Suppressor macrophage treated with lipopolysaccharide for 1 hour (primary cell): ENCODE data around the gene BCO2.

ENCODE experiments used
- DNase-seq, 3 donors: peaks; one replicate each; pipeline ENCODE4 v3.0.0-alpha.2; 2020 to 2022

The BCO2 gene

DNA sequence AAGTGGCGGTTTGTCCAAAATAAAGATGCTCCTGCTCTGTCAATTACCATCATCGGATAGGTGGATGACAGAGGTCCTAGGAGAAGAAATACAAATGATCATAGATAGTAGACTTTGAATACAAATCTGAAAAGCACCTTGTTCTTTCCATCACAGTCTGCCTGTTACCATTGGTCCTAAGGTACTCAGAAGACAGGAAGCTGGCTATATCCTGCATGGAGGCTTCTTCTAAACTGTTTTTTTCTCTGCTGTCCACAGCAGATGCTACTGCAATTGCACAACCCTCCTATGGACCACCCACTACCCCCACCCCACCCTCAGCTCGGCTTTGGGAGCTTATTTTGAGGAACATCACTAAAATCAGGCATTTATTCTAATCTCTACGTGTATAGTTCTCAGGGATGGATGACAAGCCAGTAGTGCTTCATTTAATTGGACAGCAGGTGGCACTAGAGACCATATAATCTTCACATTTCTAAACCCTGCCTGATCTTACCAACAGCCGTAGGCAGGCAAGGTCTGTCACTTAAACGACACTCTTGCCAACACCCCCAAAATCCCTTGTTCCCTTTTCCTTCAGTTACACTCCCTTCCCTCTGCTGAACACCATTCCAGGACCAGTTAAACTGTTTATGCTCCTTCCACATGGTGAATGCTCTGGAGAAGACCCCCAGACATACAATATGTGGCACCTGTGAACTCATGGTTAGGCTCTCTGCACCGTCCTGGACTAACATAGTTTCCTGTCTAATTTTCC is 44.3 kb downstream of the BCO2 start:
- peak; percentile 71 to 88 (median 82) for DNase-seq

DNA sequence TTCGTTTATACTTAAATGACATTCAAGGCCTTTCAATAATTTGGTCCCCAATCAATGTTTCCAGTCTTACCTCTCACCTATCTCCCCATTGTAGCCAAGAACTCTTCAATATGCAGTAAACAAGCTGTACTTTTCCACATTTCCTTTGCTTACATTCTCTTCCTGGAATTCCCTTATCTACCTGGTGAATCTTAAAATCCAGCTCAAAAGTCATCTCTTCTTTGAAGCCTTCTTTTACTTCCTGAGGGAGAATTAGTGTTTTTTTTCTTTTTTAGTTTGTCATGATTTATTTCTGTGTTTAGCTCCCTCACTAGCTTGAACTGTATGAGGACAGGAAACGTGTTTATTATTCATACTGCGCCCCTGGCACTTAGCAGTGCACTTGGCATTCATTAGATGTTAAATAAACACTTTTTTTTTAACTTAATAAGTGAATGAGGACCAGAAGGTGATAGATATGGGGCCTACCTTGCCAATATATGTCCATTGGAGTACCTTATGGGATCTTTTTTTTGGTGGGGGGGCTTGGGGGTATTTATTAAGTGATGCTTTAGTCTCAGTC is 46.0 kb downstream of the BCO2 start:
- DNase-seq: no peak

DNA sequence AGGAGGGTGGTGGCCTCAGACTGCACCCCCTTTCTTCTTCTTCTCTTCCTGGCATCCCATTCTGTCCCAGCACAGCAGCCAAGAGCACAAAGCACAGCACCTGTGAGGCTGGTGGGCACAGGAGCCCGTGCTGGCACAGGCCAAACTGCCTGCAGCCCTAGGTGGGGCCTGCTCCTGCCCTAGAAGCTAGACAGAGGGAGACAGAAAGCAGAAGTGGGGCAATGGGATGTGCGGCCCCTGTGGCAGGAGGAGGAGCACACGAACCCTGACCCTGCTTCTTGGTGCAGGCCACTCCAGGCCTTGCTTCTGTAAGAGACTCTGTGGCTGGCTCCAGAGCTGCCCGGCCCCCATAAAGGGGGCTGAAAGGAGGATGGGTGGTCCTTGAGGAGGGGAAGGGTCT is 47.0 kb downstream of the BCO2 start:
- no peak for DNase-seq

DNA sequence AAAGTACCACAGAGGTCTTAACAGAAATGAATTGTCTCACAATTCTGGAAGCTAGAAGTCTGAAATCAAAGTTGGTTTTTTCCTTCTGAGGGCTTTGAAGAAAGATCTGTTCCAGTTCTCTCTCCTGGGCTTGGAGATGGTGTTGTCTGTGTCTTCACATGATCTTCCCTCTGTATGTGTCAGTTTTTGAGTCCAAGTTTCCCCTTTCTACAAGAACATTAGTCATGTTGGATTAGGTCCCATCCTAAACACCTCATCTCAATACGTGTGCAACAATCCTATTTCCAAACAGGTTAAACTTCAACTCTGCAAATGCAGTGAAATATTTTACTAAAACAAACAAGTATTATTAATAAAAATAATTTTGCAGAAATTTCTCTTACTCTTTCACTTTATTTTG is 47.8 kb downstream of the BCO2 start:
- peak; percentile 24 to 50 (median 41) for DNase-seq

DNA sequence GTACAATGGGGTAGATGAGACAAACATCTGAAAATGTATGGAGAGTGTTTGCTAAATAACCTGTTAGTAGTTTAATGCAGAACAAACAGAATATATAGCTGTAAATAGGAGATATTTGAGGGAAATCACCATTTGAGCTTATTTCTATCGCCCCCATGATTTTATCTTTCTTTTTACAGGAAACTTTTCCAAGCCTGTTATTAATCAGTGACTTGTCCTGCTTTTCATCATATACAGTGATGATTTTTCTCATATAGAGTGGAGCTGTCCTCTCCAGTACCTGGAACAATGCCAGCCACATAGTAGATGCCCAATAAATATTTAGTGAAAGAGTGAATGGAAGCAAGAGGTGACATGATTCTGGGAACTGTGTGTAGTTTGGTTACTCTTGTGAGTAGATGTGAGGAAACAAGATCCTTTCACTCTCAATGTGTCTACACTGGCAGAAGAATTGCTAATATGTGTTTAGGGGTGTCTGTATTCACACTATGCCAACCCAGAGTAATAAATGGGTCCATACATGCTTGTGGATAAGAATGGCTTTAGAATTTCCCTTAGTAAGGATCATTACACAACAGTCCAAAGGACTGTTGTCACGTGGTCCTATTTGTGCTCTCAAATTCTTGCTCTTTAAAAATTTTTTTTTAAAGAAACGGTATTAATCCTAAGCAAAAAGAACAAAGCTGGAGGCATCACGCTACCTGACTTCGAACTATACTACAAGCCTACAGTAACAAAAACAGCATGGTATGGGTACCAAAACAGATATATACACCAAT is 48.6 kb downstream of the BCO2 start:
- no peak for DNase-seq

DNA sequence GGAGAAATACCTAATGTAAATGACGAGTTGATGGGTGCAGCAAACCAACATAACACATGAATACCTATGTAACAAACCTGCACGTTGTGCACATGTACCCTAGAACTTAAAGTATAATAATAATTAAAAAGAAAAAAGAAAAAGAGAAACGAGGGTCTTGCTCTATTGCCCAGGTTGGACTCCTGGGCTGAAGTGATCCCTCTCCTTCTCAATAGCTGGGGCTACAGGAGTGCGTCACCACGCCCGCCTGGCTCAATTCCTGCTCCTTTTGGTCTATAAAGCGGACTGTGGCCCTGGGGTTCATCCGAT is 50.4 kb downstream of the BCO2 start:
- DNase-seq: peak; percentile 84 to 86 (median 84)

DNA sequence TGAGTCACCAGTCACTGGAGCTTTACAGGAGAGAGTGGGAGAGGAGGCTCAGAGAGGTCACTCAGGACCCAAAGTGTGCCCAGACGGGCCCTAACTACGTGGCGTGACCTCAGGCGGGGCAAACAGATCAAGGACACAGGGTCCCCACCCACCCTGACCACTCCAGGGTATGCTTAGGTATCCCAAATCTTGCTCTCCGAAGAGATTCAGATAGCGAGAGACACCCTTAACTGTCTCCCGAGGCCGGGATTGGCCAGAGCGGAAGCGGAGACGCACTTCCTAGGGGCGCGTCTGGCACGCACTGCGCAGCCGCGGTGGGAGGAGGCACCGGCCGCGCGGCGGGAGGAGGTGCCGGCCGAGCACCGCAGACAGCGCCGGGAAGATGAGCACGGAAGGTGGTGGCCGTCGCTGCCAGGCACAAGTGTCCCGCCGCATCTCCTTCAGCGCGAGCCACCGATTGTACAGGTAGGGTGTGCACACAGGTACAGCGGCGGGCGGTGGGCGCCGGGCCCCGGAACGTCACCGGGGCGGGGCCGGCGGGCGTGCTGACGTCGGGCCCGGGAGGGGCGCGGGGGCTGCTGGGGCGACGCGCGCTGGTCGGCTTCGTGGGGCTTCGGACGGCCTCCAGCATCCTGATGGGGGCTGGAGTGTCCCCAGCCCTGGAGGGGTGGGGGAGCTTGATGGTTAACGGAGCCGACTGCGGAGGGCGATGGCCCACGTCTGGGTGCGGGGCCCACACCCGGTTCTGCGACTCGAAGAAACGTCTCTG is 50.9 kb downstream of the BCO2 start, which contains the start of gene PTS:
TSS of gene PTS (plus strand) at position 367 of the 769 bp plus-strand sequence. CDS start at position 383, 16 bp downstream.
- DNase-seq: peak; percentile 92 to 96 (median 96)

DNA sequence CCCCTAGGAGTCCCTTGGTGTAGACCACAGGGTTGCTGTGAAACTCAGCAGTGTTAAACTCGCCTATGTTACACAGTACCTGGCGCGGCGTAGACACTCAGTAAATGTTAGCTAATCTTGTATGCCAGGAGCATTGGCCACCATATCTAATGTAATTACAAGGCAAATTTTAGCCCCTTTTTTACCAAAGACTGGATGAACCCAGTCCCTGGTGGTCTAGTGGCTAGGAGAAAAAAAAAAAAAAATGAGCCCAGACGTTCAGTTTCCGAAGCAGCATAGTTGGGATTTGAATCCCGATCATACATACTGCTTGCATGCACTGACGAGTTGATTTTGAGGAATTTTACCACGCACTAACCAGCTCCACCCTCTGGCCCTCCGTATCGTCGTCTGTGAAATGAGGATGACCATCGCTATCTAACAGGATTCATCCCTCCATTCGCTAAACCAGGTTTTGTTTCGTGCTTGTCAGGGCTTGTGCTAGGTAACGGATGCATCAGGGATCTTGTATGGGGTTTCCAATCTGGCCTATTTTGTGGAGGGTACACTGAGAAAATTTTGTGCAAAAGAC is 51.6 kb downstream of the BCO2 start:
- DNase-seq: peak in 1 of 3 donors; percentile 33

DNA sequence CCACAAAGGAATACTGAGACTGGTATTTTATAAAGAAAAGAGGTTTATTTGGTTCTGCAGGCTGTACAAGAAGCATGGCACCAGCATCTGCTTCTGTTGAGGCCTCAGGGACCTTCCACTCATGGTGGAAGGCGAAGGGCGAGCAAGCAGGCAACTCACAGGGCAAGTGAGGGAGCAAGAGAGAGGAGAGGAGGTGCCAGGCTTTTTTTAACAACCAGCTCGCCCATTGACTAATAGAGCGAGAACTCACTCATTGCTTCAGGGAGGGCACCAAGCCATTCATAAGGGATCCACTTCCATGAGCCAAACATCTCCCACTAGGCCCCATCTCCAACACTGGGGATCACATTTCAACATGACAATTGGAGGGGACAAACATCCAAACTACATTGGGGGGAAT is 52.2 kb downstream of the BCO2 start:
- no peak for DNase-seq

DNA sequence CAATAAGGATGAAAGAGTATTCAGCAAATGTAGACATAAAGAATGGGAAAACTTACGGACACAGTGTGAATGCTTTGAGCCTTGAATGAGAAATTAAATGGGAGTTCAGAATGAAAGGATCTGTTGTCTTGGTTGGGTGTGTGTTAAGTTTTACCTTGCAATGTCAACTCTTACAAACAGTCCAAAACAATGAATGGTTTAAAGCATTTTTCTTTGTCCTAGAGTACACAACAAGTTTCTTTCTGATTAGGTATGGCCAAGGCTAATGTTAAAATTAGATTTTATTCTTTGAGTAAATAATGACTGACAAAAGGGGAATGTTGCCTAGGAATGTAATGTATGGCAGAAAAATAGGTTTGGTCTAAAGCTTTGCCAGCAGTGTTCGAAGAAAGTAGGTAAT is 53.4 kb downstream of the BCO2 start:
- no peak for DNase-seq

DNA sequence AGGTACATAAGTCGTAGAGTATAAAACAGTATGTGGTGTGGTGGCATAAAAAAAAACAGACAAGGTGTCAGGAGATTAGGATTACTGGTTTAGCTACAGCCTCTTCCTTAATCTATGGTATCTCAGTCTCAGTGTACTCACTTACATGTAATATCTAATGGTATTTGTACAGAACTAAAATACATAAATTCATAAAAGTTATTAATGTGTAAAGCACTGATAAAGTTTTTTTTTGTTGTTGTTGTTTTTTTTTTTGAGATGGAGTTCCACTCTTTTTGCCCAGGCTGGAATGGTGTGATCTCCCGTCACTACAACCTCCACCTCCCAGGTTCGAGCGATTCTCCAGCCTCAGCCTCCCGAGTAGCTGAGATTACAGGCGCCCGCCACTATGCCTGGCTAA is 53.8 kb downstream of the BCO2 start:
- DNase-seq: no peak

DNA sequence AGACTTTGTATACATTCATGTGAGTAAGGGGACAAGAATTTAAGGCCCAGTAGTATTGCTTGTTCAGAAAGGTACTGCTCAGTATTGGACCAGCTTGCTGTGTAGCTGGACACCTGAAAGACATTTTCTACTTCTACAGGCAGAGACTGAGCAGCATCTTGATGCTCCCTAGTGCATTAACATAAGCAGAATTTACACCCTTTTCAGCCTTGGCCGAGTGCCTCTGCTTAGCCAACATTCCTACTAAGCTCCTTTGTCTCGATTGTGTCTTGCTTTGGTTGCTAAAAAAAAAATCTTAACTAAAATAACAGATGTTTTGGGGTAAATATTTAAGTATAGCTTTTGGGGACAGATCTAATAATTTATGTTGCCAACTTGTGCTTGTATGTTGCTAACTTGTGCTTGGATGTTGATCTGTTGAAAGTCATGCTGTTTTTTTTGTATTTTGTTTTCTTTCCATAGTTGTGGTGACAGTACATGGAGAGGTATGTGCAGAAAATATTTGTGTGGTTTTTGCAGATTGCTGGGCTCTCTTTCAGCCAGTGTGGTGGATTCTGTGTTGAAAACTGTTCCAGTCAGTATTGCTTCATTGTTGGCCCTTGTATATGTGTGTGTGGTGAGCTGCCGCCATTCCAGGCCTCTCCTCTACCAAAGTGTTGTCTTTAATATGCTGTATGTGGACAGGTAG is 54.6 kb downstream of the BCO2 start:
- DNase-seq: no peak

DNA sequence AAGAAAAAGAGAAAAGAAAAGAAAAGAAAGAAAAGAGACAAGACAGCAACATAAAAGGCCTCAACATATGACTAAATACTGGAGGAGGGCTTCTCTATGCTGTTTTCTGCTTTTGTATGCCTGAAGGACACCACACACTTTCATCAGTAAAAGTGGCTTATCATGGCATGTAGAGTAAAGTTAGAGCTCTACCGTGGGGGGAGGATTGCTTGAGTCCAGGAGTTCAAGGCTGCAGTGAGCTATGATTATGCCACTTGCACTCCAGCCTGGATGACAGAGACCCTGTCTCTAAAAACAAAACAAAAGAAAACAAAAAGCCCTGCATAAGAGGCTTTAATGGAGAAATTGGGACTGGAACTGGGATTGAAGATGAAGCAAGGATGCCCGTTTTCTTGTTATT is 56.6 kb downstream of the BCO2 start:
- no peak for DNase-seq

DNA sequence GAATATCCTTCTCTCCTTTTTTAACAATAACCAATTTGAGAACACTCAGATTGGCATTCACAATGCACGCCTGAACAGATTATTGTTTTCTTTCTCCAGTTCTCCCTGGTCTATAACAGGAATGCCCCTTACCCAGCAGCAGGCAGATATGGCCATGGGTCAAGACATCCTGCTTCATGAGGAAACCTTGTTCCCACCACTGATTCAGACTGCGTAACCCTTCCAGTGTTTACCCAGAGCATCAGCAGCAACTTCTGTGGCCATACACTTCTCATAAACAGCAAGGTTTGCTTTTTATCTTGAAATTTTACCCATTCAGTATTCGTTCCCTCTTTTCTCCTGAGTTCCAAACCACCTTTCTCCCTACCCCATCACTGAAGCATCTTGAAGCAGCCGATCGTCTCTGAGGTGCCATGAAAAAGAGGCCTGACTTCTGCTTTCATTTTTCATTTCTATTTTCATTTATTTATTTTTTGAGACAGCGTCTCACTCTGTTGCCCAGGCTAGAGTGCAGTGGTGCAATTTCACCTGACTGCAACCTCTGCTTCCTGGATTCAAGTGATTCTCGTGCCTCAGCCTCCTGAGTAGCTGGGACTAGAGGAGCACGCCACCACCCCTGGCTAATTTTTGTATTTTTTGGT is 60.6 kb downstream of the BCO2 start:
- no peak for DNase-seq

DNA sequence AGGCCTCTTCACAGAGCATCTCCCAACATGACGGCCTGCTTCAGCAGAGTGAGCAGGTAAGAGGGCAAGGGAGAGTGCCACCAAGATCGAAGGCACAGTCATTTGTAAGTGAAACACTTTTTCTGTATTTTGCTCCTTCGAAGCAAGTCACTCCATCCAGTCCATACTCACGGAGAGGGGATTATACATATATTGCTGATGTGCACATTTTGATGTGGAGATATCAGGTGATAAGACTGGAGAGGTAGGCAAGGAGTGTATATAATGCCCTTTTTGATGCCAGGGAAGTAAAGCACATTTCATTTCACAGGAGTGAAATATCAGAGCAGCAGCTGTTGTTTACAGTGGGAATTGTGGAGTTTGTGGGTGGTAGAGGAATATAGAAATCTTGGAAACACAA is 62.1 kb downstream of the BCO2 start:
- no peak for DNase-seq

DNA sequence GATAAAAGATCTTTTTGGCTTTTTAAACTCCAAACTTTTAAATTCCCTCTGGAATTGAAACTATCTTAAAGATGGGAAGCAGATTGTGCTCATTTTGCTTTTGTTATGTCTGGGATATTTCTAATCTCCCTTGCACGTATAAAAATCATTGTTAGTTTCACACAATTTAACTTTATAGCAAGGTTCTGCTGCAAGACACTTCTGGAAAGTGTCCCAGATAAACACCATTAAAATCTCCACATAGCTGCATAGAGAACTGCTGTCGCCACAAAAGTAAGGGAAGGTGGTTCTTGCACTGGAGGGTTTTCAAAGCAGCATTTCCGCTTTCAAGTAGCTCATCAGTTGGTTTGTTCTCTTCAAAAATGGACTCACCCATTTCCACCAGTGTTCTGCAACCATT is 62.7 kb downstream of the BCO2 start:
- no peak for DNase-seq

DNA sequence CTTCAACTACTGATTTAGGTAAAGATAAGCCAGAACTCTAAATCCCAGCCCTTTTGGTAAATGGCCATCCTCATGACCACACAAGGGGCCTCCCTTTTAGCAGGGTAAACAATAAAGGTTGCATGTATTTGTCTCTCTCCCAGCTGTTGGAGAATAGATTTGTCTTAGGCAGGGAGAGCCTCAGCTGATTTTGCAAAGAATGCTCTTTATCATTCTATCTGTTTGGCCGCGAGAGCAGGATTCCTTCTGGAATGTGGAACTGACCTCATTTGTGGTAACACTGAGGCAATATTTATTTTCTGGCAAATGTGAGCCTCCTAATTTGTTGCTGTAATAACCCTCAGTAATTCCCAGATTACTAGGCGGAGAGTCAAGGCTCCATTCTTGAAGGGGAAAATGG is 66.2 kb downstream of the BCO2 start:
- DNase-seq: no peak

DNA sequence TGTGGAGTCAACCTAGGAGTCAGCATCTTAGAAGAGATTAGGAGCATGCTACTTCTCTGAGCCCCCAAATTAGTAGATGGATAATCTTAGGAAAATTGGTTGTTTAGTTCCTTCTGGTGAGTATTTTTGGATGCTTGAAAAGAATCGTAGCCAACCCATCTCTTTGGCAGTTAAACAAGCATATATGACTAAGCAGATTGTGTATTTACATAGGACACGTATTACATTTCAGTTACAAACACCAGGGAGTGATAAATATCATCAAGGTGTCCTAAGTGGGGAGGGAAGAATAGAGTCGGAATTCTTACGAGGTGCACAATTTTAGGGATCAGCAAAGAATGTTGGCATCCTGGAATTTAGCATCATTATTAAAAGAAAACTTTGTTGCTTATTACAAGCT is 71.9 kb downstream of the BCO2 start:
- no peak for DNase-seq

DNA sequence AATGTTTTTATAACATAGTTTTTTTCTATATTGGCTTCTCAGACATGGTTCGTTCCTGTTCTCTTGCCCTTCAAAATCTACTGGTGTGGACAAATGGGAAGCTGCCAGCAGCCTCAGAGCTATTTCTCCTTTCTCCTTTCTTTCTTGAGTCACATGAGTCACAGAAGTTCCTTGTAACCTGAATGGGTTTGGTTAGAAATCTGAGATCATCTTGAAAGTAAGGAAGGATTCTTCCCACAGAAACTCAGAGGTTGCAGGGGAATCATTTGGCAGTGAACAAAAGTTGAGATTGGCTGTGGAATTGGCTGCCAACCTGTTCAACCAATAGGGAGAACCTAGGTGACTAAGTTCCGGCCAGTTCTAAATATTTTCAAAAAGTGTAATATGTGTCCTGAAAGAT is 72.9 kb downstream of the BCO2 start:
- DNase-seq: peak; percentile 56 to 76 (median 71)

DNA sequence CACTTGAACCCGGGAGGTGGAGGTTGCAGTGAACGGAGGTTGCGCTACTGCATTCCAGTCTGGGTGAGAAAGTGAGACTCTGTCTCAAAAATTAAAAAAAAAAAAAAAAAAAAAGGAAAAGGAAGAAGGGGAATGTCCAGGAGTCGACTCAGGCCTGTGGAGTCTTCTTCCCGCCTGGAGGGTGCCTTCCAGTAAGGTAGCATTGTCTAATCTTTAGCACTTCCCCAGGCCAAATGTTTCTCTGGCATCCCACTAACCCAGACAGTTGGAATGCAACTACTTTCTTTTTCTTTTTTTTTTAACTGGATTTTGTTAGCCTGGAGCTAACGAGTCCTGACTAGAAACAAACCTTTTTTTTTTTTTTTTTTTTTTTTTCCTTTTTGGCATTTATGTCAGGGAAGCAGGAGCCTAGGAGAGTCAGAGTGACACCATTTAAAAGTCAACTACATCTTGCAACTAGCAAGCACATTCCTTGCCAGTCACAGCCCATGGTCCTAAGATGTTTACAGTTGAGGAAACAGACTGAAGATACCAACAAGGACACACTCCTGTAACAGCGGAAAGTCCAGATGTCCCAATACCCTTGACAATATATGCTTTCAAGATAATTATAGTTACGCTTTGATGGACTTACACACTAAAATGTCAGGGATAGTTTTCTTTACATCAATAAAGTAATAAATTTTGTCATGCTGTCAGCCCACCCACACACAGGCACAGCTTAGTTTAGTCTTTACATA is 74.7 kb downstream of the BCO2 start:
- peak; percentile 31 to 44 (median 35) for DNase-seq

DNA sequence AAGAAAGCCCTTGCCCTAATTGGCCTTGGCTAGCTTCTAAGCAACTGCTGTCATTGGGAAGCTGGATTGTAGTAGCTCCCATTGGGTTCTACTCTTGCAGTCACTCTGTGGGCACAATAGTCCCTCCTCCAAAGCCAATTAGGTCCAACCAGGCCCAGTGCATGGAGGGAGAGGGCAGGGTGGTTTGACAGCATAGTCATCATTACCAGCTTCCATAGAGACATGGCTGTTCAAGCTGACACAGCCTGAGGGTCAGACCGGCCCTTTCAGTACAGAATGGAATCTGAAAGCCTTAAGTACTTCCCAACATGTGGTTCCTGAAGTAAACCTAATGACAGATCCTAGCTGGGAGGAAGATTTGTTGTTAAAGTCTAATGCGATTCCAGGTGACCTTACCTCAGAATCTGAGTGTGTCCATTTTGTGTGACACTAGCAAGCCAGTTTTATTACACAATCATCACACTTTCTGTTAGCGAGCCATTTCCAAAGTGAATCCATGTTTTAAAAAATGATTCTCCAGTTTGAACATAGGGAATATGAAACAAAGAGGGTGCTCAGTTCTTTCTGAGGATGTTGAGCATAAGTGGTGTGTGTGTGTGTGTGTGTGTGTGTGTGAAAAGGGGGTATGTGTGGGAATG is 78.4 kb downstream of the BCO2 start:
- DNase-seq: no peak
